MV-4-11 (cell line): ENCODE data around the gene NAPEPLD.
"Not testable (repeated sequence)": the region's sequence is repeated elsewhere in the genome, so short reads cannot be mapped to it uniquely, and the experiment has no call there.

Experiments used
- DNase-seq: peaks from one replicate; lab custom pipeline; 2025; lab: John Stamatoyannopoulos, UW

NAPEPLD gene

DNA sequence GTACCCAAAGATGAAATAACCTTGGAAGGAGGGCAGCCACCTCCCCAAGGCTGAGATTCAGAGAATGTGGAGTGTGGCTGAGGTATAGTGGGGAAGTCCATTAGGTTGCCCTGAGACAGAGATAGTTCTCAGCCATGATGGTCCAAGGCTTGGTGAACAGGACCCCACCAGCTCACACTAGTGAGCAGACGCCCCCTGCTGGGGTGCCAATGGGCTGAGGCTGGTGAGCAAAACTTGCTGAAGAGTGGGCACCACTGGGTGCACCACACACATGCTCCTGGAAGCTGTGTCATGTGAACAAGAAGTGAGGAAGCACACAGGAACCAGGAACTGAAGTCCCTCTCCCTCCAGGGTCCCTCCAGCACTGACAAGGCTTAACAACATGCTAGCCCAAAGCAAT, 83.2 kb downstream of the NAPEPLD start:
- DNase-seq: peak; percentile 67

DNA sequence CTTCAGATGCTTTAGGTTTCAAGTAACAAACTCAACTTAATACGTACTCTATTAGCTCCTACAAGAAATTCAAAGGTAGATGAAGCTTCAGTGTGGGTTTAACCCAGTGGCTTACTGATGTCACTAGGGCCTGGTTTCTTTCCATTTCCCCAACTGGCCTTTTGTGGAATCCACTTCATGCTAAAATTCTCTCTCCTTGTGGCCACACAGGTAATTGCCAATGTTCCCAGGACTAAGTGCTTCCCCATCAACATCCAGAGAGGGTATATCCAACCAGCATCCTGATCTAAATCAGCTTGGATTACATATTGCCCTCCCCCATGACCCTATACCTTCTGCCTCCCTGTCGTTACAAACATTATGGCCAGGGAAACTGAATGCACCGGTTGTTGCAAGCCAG, 85.0 kb downstream of the NAPEPLD start:
- DNase-seq: no peak

DNA sequence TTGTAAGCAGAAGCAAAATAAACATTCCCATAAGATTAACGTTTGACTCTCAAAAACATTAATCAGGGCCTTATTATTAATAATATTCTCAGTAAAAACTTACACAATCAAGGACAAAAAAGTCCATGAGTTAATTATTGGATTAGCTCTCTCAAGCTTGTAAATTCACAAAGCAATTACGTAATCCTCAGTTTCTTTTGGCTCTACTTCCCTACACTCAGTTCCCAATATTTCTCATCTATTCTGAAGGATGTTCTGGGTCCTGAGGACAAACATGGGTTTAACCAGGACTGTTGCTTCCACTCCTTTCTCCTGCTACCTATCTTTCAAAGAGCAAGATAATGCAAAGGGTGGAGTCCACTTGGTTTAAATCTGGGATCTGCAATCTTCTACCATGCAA, 89.4 kb downstream of the NAPEPLD start:
- DNase-seq: peak; percentile 51

DNA sequence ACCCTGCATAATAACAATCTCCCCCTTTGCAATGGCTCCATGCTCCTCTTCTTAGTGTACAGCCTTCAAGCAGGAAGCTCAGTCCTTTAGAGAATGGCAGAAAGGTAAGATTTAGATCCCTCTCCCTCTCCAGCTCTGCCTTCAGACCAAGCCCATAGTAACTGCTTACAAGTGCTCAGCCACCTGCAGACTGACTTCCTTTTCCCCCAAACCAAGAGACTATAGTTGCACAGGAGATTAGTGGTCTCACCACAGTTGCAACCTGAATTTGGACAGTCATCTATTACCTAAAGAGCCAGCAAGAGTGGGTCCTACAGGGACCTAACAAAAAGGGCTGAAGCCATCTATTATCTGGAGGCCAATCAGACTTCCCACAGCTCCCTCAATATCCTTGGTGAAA, 90.8 kb downstream of the NAPEPLD start:
- DNase-seq: no peak

DNA sequence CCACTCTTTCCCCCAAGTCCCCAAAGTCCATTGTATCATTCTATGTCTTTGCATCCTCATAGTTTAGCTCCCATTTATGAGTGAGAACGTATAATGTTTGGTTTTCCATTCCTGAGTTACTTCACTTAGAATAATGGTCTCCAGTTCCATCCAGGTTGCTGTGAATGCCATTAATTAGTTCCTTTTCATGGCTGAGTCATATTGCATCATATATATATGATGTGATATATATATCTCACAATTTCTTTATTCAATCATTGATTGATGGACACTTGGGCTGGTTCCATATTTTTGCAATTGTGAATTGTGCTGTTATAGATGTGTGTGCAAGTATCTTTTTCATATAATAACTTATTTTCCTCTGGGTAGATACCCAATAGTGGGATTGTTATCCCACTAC, 92.9 kb downstream of the NAPEPLD start:
- DNase-seq: not testable (repeated sequence)

DNA sequence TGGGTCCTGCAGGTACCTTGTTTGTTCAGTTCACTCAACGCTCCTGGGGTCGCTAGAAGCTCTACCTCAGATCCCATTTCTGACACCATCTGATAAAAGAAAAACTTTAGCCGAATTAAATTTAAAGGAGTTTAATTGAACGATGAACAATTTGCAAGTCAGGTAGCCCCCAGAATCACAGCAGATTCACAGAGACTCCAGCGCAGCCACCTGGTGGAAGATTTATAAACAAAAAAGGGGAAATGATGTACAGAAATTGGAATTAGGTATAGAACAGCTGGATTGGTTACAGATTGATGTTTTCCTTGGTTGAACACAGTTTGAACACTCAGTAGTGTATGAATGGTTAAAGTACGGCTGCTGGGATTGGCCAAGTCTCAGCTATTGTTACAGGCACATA, 97.4 kb downstream of the NAPEPLD start:
- no peak for DNase-seq
